GM12878 (cell line): ENCODE results near the gene HS6ST1. TPM values are rescaled to one million over a fixed set of nuclear protein-coding genes. Genes with fewer than 3 reads are reported as not detected.

ENCODE experiments used
- ATAC-seq: fragments of 200-7000 bp; cut with Tn5 transposase; 3 replicates; pipeline ENCODE4 v1.9.1; 2020; ENCODE audit warnings: mild to moderate bottlenecking, moderate library complexity
- BruUV-seq: library from RNA; stranded (reverse); fragments of 400-500 nt; replicated peaks from 2 replicates; lab custom pipeline; 2021; lab: Mats Ljungman, UMichigan
- CTCF ChIA-PET: fragments of 300-600 bp; sonication (Branson Sonifier 250); formaldehyde crosslinking; extraction: SDS; loops from one replicate; lab custom pipeline; 2021; ENCODE audit warnings: inconsistent platforms; lab: Yijun Ruan, JAX
- POLR2A ChIA-PET: fragments of 350-600 bp; formaldehyde crosslinking; extraction: SDS; loops from one replicate; lab custom pipeline; 2021; ENCODE audit warnings: inconsistent platforms; lab: Charles Lee
- RAD21 ChIA-PET: fragments of 300-600 bp; sonication (Branson Sonifier 250); formaldehyde crosslinking; loops from one replicate; lab custom pipeline; 2023; ENCODE audit warnings: antibody characterized with exemption; ENCODE audit not compliant: unreplicated experiment; lab: Charles Lee
- SMC1A ChIA-PET: fragments of 300-600 bp; sonication (Branson Sonifier 250); formaldehyde crosslinking; loops from one replicate; lab custom pipeline; 2023; ENCODE audit not compliant: unreplicated experiment, uncharacterized antibody; lab: Charles Lee
- DNase-seq: peaks from one replicate; pipeline ENCODE4 v3.0.0-alpha.2; 2011; ENCODE audit warnings: low read depth, low spot score
- FAIRE-seq: peaks from 3 replicates; lab custom pipeline; 2011; peaks lifted over from hg19 to GRCh38; lab: Jason Lieb, UNC
- H2AFZ ChIP-seq: 2 replicates; pipeline ENCODE4 v1.6.0; 2011; ENCODE audit warnings: low read depth, low read length, control low read depth; ENCODE audit not compliant: control insufficient read depth
- H3K27ac ChIP-seq: 2 replicates; pipeline ENCODE4 v1.5.1; 2011; ENCODE audit warnings: control low read depth; ENCODE audit not compliant: control insufficient read depth, insufficient read depth
- H3K27me3 ChIP-seq, 2 experiments: replicated peaks in 1 of 2; 2 replicates each; pipeline versions ENCODE4 v1.6.0 to v1.6.1; 2011; ENCODE audit warnings: low read length in 1 of 2; ENCODE audit not compliant: control insufficient read depth in 2 of 2, insufficient read depth in 2 of 2
- H3K36me3 ChIP-seq, 2 experiments: 2 replicates each; pipeline ENCODE4 v1.5.1; 2011; ENCODE audit warnings: low read length in 1 of 2; ENCODE audit not compliant: control insufficient read depth in 2 of 2, insufficient read depth in 2 of 2
- H3K4me1 ChIP-seq: 2 replicates; pipeline ENCODE4 v1.6.1; 2011; ENCODE audit warnings: mild to moderate bottlenecking, low read length, moderate library complexity, mixed read lengths; ENCODE audit not compliant: control insufficient read depth, insufficient read depth
- H3K4me2 ChIP-seq: 2 replicates; pipeline ENCODE4 v1.6.0; 2011; ENCODE audit warnings: control low read depth; ENCODE audit not compliant: control insufficient read depth, insufficient read depth
- H3K4me3 ChIP-seq: fragments of 200-600 bp; sonication (generic); 2 replicates; pipeline ENCODE4 v1.5.1; 2016
- H3K79me2 ChIP-seq: 2 replicates; pipeline ENCODE4 v1.6.0; 2011; ENCODE audit warnings: low read length; ENCODE audit not compliant: control insufficient read depth, insufficient read depth
- H3K9ac ChIP-seq: 2 replicates; pipeline ENCODE4 v1.8.0; 2011; ENCODE audit warnings: low read length, control low read depth, mixed read lengths; ENCODE audit not compliant: control insufficient read depth, insufficient read depth
- H3K9me3 ChIP-seq: replicated peaks from 3 replicates; pipeline ENCODE4 v1.5.1; 2011; ENCODE audit warnings: mild to moderate bottlenecking, low read length; ENCODE audit not compliant: control insufficient read depth, insufficient read depth
- H4K20me1 ChIP-seq: 2 replicates; pipeline ENCODE4 v1.6.0; 2011; ENCODE audit not compliant: control insufficient read depth, insufficient read depth
- EED ChIP-seq: sonication (generic); IDR thresholded peaks from 2 replicates; pipeline ENCODE4 v1.6.1; 2016; ENCODE audit warnings: antibody characterized with exemption, low read depth
- ELK1 ChIP-seq: IDR thresholded peaks from 2 replicates; pipeline ENCODE4 v1.6.1; 2012; ENCODE audit warnings: low read depth, low read length, improper control_type of control experiment
- ETV6 ChIP-seq, 2 experiments: fragments of 450-650 bp in 1 of 2; IDR thresholded peaks in 1 of 2; conservative IDR thresholded peaks in 1 of 2; 2 replicates each; pipeline ENCODE4 v1.6.1; 2014; ENCODE audit warnings: antibody characterized with exemption in 1 of 2, borderline replicate concordance in 1 of 2, low read depth in 1 of 2, mild to moderate bottlenecking in 1 of 2, moderate library complexity in 1 of 2
- IKZF1 ChIP-seq: fragments of 450-650 bp; conservative IDR thresholded peaks from 2 replicates; pipeline ENCODE4 v1.6.1; 2017; ENCODE audit warnings: antibody characterized with exemption, mild to moderate bottlenecking
- JUNB ChIP-seq: IDR thresholded peaks from 2 replicates; pipeline ENCODE4 v1.6.1; 2016; ENCODE audit warnings: antibody characterized with exemption, mild to moderate bottlenecking
- KAT2A ChIP-seq: conservative IDR thresholded peaks from 2 replicates; pipeline ENCODE4 v1.6.1; 2011; ENCODE audit warnings: low read depth, low read length; ENCODE audit not compliant: control insufficient read depth
- NR2C2 ChIP-seq: IDR thresholded peaks from 2 replicates; pipeline ENCODE4 v1.6.1; 2011; ENCODE audit warnings: borderline replicate concordance, low read depth; ENCODE audit not compliant: control insufficient read depth, insufficient read length
- PBX3 ChIP-seq: IDR thresholded peaks from 2 replicates; pipeline ENCODE4 v1.6.1; 2011; ENCODE audit warnings: mild to moderate bottlenecking, low read depth, low read length, moderate library complexity; ENCODE audit not compliant: insufficient replicate concordance
- POLR2A ChIP-seq: IDR thresholded peaks from 2 replicates; pipeline ENCODE4 v1.6.1; 2011; ENCODE audit warnings: low read depth, mild to moderate bottlenecking, low read length
- POU2F2 ChIP-seq: IDR thresholded peaks from 3 replicates; pipeline ENCODE4 v1.6.1; 2011; ENCODE audit warnings: low read depth, mild to moderate bottlenecking, low read length, borderline replicate concordance
- RB1 ChIP-seq: fragments of 450-650 bp; formaldehyde crosslinking; IDR thresholded peaks from 2 replicates; pipeline ENCODE4 v1.6.1; 2017; ENCODE audit warnings: mild to moderate bottlenecking, borderline replicate concordance
- RBBP5 ChIP-seq: fragments of 200-600 bp; sonication (generic); conservative IDR thresholded peaks from 2 replicates; pipeline ENCODE4 v1.6.1; 2016
- RUNX3 ChIP-seq: IDR thresholded peaks from 2 replicates; pipeline ENCODE4 v1.6.1; 2012; ENCODE audit warnings: low read length, inconsistent platforms
- SIN3A ChIP-seq: IDR thresholded peaks from 2 replicates; pipeline ENCODE4 v1.6.1; 2012; ENCODE audit warnings: low read depth, low read length, improper control_type of control experiment
- SMAD5 ChIP-seq: IDR thresholded peaks from 2 replicates; pipeline ENCODE4 v1.6.1; 2016; ENCODE audit warnings: antibody characterized with exemption, low read depth
- SREBF2 ChIP-seq: IDR thresholded peaks from 2 replicates; pipeline ENCODE4 v1.6.1; 2012; ENCODE audit warnings: mild to moderate bottlenecking, low read length
- STAT3 ChIP-seq: IDR thresholded peaks from 2 replicates; pipeline ENCODE4 v1.6.1; 2011; ENCODE audit warnings: low read depth, low read length, improper control_type of control experiment
- WRNIP1 ChIP-seq: IDR thresholded peaks from 2 replicates; pipeline ENCODE4 v1.6.1; 2011; ENCODE audit warnings: low read depth, low read length, improper control_type of control experiment, borderline replicate concordance
- YY1 ChIP-seq: IDR thresholded peaks from 2 replicates; pipeline ENCODE4 v1.6.1; 2011; ENCODE audit warnings: low read depth, mild to moderate bottlenecking, low read length
- WGBS: methylation state at CpG from one replicate; pipeline ENCODE4 v1.1.6; 2016; ENCODE audit warnings: low lambda C conversion rate; ENCODE audit not compliant: insufficient replicate concordance, insufficient coverage; ENCODE audit errors: missing lambda C conversion rate; 5-methylcytosine and 5-hydroxymethylcytosine counted together
- in situ Hi-C: fragments of 300-500 bp; cut with MboI; formaldehyde crosslinking; loops from 9 replicates; pipeline ENCODE4 v1.14.3; 2018; ENCODE audit warnings: mixed read lengths
- intact Hi-C: fragments of 100-400 bp; cut with micrococcal nuclease; formaldehyde crosslinking; loops from one replicate; pipeline ENCODE4 v1.14.2; 2022; ENCODE audit not compliant: unreplicated experiment
- polyA plus RNA-seq, 11 experiments: library from polyadenylated mRNA; depleted of rRNA in 4 of 11; unstranded in 6 of 11; stranded (reverse) in 5 of 11; fragments of >200 nt; fragmentation: Nextera tagmentation in 4 of 11; fragmentation: Illumina TruSeq in 1 of 11; extraction: Ambion mirVana in 4 of 11; extraction: Trizol in 1 of 11; gene quantifications; 1 replicate in 1 of 11; 2 replicates in 10 of 11; pipeline versions ENCODE4 v1.2.1 to v1.2.3, GENCODE V29; 2011 to 2016; ENCODE audit warnings: inconsistent platforms in 2 of 11, missing spikeins in 2 of 11, low read depth in 1 of 11
- total RNA-seq, 4 experiments: library from RNA; depleted of rRNA in 3 of 4; stranded (reverse); fragments of >200 nt in 3 of 4; fragmentation: Illumina TruSeq in 1 of 4; extraction: Trizol in 1 of 4; gene quantifications; 2 replicates each; pipeline versions ENCODE4 v1.2.1 to v1.2.3, GENCODE V29; 2013 to 2021

Gene HS6ST1
- total and polyA plus RNA-seq, 10 of the 15 experiments (the other 5 are each of a cell fraction or from before 2014, with no cell fraction given) = 0.48 to 17.0 (median 4.7) TPM

- Histone ChIP-seq H3K4me1 (peaks cover 15% of the 10 kb centered on the region), H4K20me1 (peaks cover 7% of the 10 kb centered on the region; the same call in 1 of the 2 replicates), H3K9me3 (no peaks in the 10 kb centered on the region), H3K9ac (peak overlapping the region; percentile 64), H3K4me3 (peak overlapping the region; percentile 97), H3K27ac (no peak overlapping the region), H2AFZ (no peak overlapping the region), H3K27me3 (no peaks in the 10 kb centered on the region), H3K36me3 (no peaks in the 10 kb centered on the region; a peak in 1 of 4 replicates), H3K79me2 (peaks cover 15% of the 10 kb centered on the region), H3K4me2 (peak overlapping the region; percentile 92)
- ATAC-seq = no peak
- ChIA-PET POLR2A (no interaction called here), CTCF (interaction anchor here (0.7 kb wide), 1 partner anchor 54 kb away, joined by 3 read pairs; no protein-coding TSS in a partner anchor), SMC1A (interaction anchor here (1.7 kb wide), 1 partner anchor 17 kb away, joined by 3 read pairs; no protein-coding TSS in a partner anchor), RAD21 (interaction anchor here (1.2 kb wide), 1 partner anchor 10 kb away, joined by 3 read pairs; no protein-coding TSS in a partner anchor)
- intact Hi-C loops = no loop called here
- in situ Hi-C loops = no loop called here
- no peak for FAIRE-seq
- 37% methylated on average over 5 of the region's 5 CpGs for WGBS
- TF ChIP-seq EED = no peak
- TF ChIP-seq WRNIP1 = no peak
- TF ChIP-seq KAT2A = no peak
- no peak for TF ChIP-seq POU2F2
- TF ChIP-seq ETV6 (conservative IDR thresholded peaks at IDR 0.05 in 1 of 2, IDR thresholded peaks at IDR 0.05 in 1 of 2; ENCODE audit: borderline replicate concordance in 1 of 2, low read depth in 1 of 2) = no peak
- TF ChIP-seq ELK1 = no peak
- TF ChIP-seq NR2C2 = no peak
- TF ChIP-seq IKZF1 = no peak
- no peak for TF ChIP-seq STAT3
- TF ChIP-seq PBX3 = no peak
- TF ChIP-seq JUNB = no peak
- TF ChIP-seq RBBP5 = no peak
- TF ChIP-seq RB1 = no peak
- TF ChIP-seq SREBF2 = no peak
- no peak for TF ChIP-seq RUNX3
- TF ChIP-seq SIN3A = no peak
- TF ChIP-seq YY1 = no peak
- no peak for TF ChIP-seq SMAD5
- no peak for TF ChIP-seq POLR2A
- DNase-seq = no peak
- BruUV-seq = no TSS peak
Measured at GRCh38 chr2:128316777-128317180, 1.9 kb downstream of the HS6ST1 start.
